Measurements from ENCODE around the gene COCH. TPM values are rescaled to one million over a fixed set of nuclear protein-coding genes. Genes with fewer than 3 reads are reported as not detected.

COCH gene
- total RNA-seq = 10 to 100 TPM in 4 of 8 experiments, 1 to 10 TPM in 3, under 1 TPM in 1; 0.97 to 14.9 (median 9.4) TPM

- in situ Hi-C loops (cut with MboI; ENCODE audit: low pct_unique_long_range_greater_than_20kb in 2 of 9, low sequenced_read_pairs in 9 of 9, unreplicated experiment in 9 of 9) = no loop called here
- WGBS, 10 experiments = 3 to 86% (median 28%) methylated on average over 1 to 13 of the region's 99 CpGs; no CpG with 5 or more reads in 6 of the 10 experiments
Measured at GRCh38 chr14:30874120-30874998, at the start of gene COCH. Gene COCH, plus strand, starts transcription at chr14:30874559. Its CDS starts 380 bp downstream, at chr14:30874939.

GRCh38 chr14:30826070-30826469, 48.3 kb upstream of the COCH start:
- Histone ChIP-seq H3K4me3 (no peak overlapping the region), H3K4me1 (replicated peaks in 1 of 2) (no peaks in the 10 kb centered on the region), H3K27ac (no peak overlapping the region)
- in situ Hi-C loops (cut with MboI; ENCODE audit: low pct_unique_long_range_greater_than_20kb in 2 of 9, low sequenced_read_pairs in 9 of 9, unreplicated experiment in 9 of 9) = no loop called here
- ATAC-seq (replicated peaks in 6 of 8) = no peak
- 0 to 100% (median 83%) methylated on average over 1 of the region's 1 CpG; no CpG with 5 or more reads in 1 of the 10 experiments for WGBS, 10 experiments

More at GRCh38 chr14:30874120-30874998, at the start of gene COCH:
- peak within 1 kb of the TSS; percentile 9 to 27 for H3K27ac ChIP-seq
- peak; percentile 22 to 92 (median 88) for ATAC-seq (replicated peaks in 6 of 8)
- H3K4me1 ChIP-seq (replicated peaks in 1 of 2) = peaks cover 0 to 5% of the 10 kb centered on the region in 2 donors
- peak within 1 kb of the TSS; percentile 48 to 70 (median 56) for H3K4me3 ChIP-seq

GRCh38 chr14:30829853-30830252, 44.5 kb upstream of the COCH start:
- ATAC-seq (replicated peaks in 6 of 8) = peak in 2 of 8 experiments; percentile 57 to 59
- no peaks in the 10 kb centered on the region for H3K4me1 ChIP-seq (replicated peaks in 1 of 2)
- H3K27ac ChIP-seq = no peak overlapping the region
- WGBS, 10 experiments = 39 to 100% (median 86%) methylated on average over 2 to 4 of the region's 4 CpGs; no CpG with 5 or more reads in 1 of the 10 experiments
- in situ Hi-C loops (cut with MboI; ENCODE audit: low pct_unique_long_range_greater_than_20kb in 2 of 9, low sequenced_read_pairs in 9 of 9, unreplicated experiment in 9 of 9) = no loop called here
- H3K4me3 ChIP-seq = no peak overlapping the region

GRCh38 chr14:30834353-30834752, 40.0 kb upstream of the COCH start:
- Histone ChIP-seq H3K4me3 (no peak overlapping the region), H3K27ac (no peak overlapping the region), H3K4me1 (replicated peaks in 1 of 2) (no peaks in the 10 kb centered on the region)
- in situ Hi-C loops (cut with MboI; ENCODE audit: low pct_unique_long_range_greater_than_20kb in 2 of 9, low sequenced_read_pairs in 9 of 9, unreplicated experiment in 9 of 9) = no loop called here
- no peak for ATAC-seq (replicated peaks in 6 of 8)

- in situ Hi-C loops (cut with MboI; ENCODE audit: low pct_unique_long_range_greater_than_20kb in 2 of 9, low sequenced_read_pairs in 9 of 9, unreplicated experiment in 9 of 9) = no loop called here
- Histone ChIP-seq H3K4me3 (no peak overlapping the region), H3K27ac (no peak overlapping the region), H3K4me1 (replicated peaks in 1 of 2) (no peaks in the 10 kb centered on the region)
- 0 to 100% (median 71%) methylated on average over 1 to 2 of the region's 2 CpGs; no CpG with 5 or more reads in 1 of the 10 experiments for WGBS, 10 experiments
- ATAC-seq (replicated peaks in 6 of 8) = no peak
Measured at GRCh38 chr14:30838351-30838750, 36.0 kb upstream of the COCH start.

- 60 to 93% (median 89%) methylated on average over 2 to 9 of the region's 10 CpGs for WGBS, 10 experiments
- in situ Hi-C loops (cut with MboI; ENCODE audit: low pct_unique_long_range_greater_than_20kb in 2 of 9, low sequenced_read_pairs in 9 of 9, unreplicated experiment in 9 of 9) = no loop called here
- no peak for ATAC-seq (replicated peaks in 6 of 8)
Measured at GRCh38 chr14:30840086-30840779, 34.1 kb upstream of the COCH start.

GRCh38 chr14:30842431-30842830, 31.9 kb upstream of the COCH start:
- in situ Hi-C loops (cut with MboI; ENCODE audit: low pct_unique_long_range_greater_than_20kb in 2 of 9, low sequenced_read_pairs in 9 of 9, unreplicated experiment in 9 of 9) = no loop called here
- H3K27ac ChIP-seq = no peak overlapping the region
- ATAC-seq (replicated peaks in 6 of 8) = no peak
- no peaks in the 10 kb centered on the region for H3K4me1 ChIP-seq (replicated peaks in 1 of 2)
- no peak overlapping the region for H3K4me3 ChIP-seq

More at GRCh38 chr14:30840086-30840779, 34.1 kb upstream of the COCH start:
- H3K27ac ChIP-seq = no peak overlapping the region
- no peak overlapping the region for H3K4me3 ChIP-seq
- H3K4me1 ChIP-seq (replicated peaks in 1 of 2) = no peaks in the 10 kb centered on the region

- 21 to 100% (median 50%) methylated on average over 1 to 4 of the region's 4 CpGs for WGBS, 10 experiments
Measured at GRCh38 chr14:30848449-30849240, 25.7 kb upstream of the COCH start.

GRCh38 chr14:30849354-30849753, 25.0 kb upstream of the COCH start:
- 40 to 100% (median 80%) methylated on average over 1 of the region's 1 CpG; no CpG with 5 or more reads in 6 of the 10 experiments for WGBS, 10 experiments
- H3K4me1 ChIP-seq (replicated peaks in 1 of 2) = no peaks in the 10 kb centered on the region
- no peak for ATAC-seq (replicated peaks in 6 of 8)
- H3K4me3 ChIP-seq = no peak overlapping the region
- no peak overlapping the region for H3K27ac ChIP-seq
- in situ Hi-C loops (cut with MboI; ENCODE audit: low pct_unique_long_range_greater_than_20kb in 2 of 9, low sequenced_read_pairs in 9 of 9, unreplicated experiment in 9 of 9) = no loop called here

More at GRCh38 chr14:30848449-30849240, 25.7 kb upstream of the COCH start:
- ATAC-seq (replicated peaks in 6 of 8) = no peak
- in situ Hi-C loops (cut with MboI; ENCODE audit: low pct_unique_long_range_greater_than_20kb in 2 of 9, low sequenced_read_pairs in 9 of 9, unreplicated experiment in 9 of 9) = no loop called here
- Histone ChIP-seq H3K4me3 (no peak overlapping the region), H3K4me1 (replicated peaks in 1 of 2) (no peaks in the 10 kb centered on the region), H3K27ac (no peak overlapping the region)

- ATAC-seq (replicated peaks in 6 of 8) = no peak
- Histone ChIP-seq H3K27ac (no peak overlapping the region), H3K4me1 (replicated peaks in 1 of 2) (no peaks in the 10 kb centered on the region), H3K4me3 (no peak overlapping the region)
- in situ Hi-C loops (cut with MboI; ENCODE audit: low pct_unique_long_range_greater_than_20kb in 2 of 9, low sequenced_read_pairs in 9 of 9, unreplicated experiment in 9 of 9) = no loop called here
- WGBS, 10 experiments = 0 to 100% (median 87%) methylated on average over 1 of the region's 1 CpG; no CpG with 5 or more reads in 2 of the 10 experiments
Measured at GRCh38 chr14:30849983-30850382, 24.4 kb upstream of the COCH start.

- H3K27ac ChIP-seq = no peak overlapping the region
- ATAC-seq (replicated peaks in 6 of 8) = no peak
- no peaks in the 10 kb centered on the region for H3K4me1 ChIP-seq (replicated peaks in 1 of 2)
- in situ Hi-C loops (cut with MboI; ENCODE audit: low pct_unique_long_range_greater_than_20kb in 2 of 9, low sequenced_read_pairs in 9 of 9, unreplicated experiment in 9 of 9) = no loop called here
- H3K4me3 ChIP-seq = no peak overlapping the region
Measured at GRCh38 chr14:30853946-30854345, 20.4 kb upstream of the COCH start.

- H3K4me3 ChIP-seq = no peak overlapping the region
- no peak overlapping the region for H3K27ac ChIP-seq
- in situ Hi-C loops (cut with MboI; ENCODE audit: low pct_unique_long_range_greater_than_20kb in 2 of 9, low sequenced_read_pairs in 9 of 9, unreplicated experiment in 9 of 9) = no loop called here
- no peak for ATAC-seq (replicated peaks in 6 of 8)
- H3K4me1 ChIP-seq (replicated peaks in 1 of 2) = no peaks in the 10 kb centered on the region
Measured at GRCh38 chr14:30854492-30854891, 19.9 kb upstream of the COCH start.
